ENCODE data around the gene TMEM151B.

DNA sequence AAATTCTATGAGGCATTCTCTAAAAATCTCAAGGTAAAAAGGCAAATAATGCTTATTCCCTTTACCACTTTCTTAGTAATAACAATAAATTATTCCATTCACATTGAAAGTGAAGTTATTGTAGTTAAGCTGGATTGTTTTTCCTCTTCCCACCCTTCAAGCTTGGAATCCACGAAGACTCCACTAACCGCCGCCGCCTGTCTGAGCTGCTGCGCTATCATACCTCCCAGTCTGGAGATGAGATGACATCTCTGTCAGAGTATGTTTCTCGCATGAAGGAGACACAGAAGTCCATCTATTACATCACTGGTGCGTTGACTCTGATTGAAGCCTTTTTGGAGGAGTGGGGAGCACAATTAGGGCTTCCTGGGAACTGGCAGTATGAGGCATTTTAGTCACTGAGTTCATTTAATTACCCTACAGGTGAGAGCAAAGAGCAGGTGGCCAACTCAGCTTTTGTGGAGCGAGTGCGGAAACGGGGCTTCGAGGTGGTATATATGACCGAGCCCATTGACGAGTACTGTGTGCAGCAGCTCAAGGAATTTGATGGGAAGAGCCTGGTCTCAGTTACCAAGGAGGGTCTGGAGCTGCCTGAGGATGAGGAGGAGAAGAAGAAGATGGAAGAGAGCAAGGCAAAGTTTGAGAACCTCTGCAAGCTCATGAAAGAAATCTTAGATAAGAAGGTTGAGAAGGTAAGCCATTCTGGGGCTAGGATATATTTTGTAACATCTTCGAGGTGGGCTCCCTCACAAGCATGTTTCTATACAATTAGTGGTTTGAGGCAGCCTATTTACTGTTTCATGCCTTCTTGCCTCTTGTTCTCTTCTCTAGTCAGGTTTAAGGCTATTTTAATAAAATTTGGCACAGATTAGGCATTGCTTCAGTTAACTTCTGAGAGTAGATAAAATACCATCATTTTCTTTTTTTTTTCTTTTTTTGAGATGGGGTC lies 18.4 kb upstream of the TMEM151B start:
- no peak for TF ChIP-seq ZSCAN30 (CRISPR knock-in tag; IDR thresholded peaks at IDR 0.05)
- TF ChIP-seq, protein P1, sequence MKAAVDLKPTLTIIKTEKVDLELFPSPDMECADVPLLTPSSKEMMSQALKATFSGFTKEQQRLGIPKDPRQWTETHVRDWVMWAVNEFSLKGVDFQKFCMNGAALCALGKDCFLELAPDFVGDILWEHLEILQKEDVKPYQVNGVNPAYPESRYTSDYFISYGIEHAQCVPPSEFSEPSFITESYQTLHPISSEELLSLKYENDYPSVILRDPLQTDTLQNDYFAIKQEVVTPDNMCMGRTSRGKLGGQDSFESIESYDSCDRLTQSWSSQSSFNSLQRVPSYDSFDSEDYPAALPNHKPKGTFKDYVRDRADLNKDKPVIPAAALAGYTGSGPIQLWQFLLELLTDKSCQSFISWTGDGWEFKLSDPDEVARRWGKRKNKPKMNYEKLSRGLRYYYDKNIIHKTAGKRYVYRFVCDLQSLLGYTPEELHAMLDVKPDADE (CRISPR knock-in tag; IDR thresholded peaks at IDR 0.05): no peak
- TF ChIP-seq, protein P2, sequence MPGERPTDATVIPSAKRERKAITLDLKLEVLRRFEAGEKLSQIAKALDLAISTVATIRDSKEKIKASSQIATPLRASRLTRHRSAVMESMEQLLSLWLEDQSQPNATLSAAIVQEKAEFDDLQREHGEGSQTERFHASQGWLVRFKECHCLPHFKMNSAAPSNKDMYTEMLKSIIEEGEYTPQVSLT (CRISPR knock-in tag; IDR thresholded peaks at IDR 0.05; ENCODE audit: borderline replicate concordance, low read depth): no peak
- no peak for TF ChIP-seq ZFYVE20 (CRISPR knock-in tag; IDR thresholded peaks at IDR 0.05; ENCODE audit: borderline replicate concordance, low read depth)
- TF ChIP-seq, protein P3, sequence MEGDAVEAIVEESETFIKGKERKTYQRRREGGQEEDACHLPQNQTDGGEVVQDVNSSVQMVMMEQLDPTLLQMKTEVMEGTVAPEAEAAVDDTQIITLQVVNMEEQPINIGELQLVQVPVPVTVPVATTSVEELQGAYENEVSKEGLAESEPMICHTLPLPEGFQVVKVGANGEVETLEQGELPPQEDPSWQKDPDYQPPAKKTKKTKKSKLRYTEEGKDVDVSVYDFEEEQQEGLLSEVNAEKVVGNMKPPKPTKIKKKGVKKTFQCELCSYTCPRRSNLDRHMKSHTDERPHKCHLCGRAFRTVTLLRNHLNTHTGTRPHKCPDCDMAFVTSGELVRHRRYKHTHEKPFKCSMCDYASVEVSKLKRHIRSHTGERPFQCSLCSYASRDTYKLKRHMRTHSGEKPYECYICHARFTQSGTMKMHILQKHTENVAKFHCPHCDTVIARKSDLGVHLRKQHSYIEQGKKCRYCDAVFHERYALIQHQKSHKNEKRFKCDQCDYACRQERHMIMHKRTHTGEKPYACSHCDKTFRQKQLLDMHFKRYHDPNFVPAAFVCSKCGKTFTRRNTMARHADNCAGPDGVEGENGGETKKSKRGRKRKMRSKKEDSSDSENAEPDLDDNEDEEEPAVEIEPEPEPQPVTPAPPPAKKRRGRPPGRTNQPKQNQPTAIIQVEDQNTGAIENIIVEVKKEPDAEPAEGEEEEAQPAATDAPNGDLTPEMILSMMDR (CRISPR knock-in tag; IDR thresholded peaks at IDR 0.05): no peak
- TF ChIP-seq, protein P4, sequence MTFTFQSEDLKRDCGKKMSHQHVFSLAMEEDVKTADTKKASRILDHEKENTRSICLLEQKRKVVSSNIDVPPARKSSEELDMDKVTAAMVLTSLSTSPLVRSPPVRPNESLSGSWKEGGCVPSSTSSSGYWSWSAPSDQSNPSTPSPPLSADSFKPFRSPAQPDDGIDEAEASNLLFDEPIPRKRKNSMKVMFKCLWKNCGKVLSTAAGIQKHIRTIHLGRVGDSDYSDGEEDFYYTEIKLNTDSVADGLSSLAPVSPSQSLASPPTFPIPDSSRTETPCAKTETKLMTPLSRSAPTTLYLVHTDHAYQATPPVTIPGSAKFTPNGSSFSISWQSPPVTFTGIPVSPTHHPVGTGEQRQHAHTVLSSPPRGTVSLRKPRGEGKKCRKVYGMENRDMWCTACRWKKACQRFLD (CRISPR knock-in tag; IDR thresholded peaks at IDR 0.05; ENCODE audit: borderline replicate concordance): no peak
- TF ChIP-seq, protein P5, sequence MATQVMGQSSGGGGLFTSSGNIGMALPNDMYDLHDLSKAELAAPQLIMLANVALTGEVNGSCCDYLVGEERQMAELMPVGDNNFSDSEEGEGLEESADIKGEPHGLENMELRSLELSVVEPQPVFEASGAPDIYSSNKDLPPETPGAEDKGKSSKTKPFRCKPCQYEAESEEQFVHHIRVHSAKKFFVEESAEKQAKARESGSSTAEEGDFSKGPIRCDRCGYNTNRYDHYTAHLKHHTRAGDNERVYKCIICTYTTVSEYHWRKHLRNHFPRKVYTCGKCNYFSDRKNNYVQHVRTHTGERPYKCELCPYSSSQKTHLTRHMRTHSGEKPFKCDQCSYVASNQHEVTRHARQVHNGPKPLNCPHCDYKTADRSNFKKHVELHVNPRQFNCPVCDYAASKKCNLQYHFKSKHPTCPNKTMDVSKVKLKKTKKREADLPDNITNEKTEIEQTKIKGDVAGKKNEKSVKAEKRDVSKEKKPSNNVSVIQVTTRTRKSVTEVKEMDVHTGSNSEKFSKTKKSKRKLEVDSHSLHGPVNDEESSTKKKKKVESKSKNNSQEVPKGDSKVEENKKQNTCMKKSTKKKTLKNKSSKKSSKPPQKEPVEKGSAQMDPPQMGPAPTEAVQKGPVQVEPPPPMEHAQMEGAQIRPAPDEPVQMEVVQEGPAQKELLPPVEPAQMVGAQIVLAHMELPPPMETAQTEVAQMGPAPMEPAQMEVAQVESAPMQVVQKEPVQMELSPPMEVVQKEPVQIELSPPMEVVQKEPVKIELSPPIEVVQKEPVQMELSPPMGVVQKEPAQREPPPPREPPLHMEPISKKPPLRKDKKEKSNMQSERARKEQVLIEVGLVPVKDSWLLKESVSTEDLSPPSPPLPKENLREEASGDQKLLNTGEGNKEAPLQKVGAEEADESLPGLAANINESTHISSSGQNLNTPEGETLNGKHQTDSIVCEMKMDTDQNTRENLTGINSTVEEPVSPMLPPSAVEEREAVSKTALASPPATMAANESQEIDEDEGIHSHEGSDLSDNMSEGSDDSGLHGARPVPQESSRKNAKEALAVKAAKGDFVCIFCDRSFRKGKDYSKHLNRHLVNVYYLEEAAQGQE (IDR thresholded peaks at IDR 0.05; ENCODE audit: borderline replicate concordance in 1 of 2, low read depth in 1 of 2, low read length in 2 of 2): no peak
- no peak for TF ChIP-seq GABPA (IDR thresholded peaks at IDR 0.05; ENCODE audit: low read depth, low read length)
- no peak for TF ChIP-seq GABPA (CRISPR knock-in tag; IDR thresholded peaks at IDR 0.05; ENCODE audit: low read depth)
- TF ChIP-seq HNF4A (CRISPR knock-in tag; IDR thresholded peaks at IDR 0.05): no peak
- no peak for TF ChIP-seq ZNF10 (CRISPR knock-in tag; IDR thresholded peaks at IDR 0.05; ENCODE audit: borderline replicate concordance, low read depth)
- TF ChIP-seq HHEX (CRISPR knock-in tag; IDR thresholded peaks at IDR 0.05): no peak

Measured in HepG2 (cell line).